ENCODE measurements around the gene ABR. TPM values are rescaled to one million over a fixed set of nuclear protein-coding genes. Genes with fewer than 3 reads are reported as not detected.

The ABR gene
- total and polyA plus RNA-seq, 2 donors: 17.7 to 37.6 TPM

DNA sequence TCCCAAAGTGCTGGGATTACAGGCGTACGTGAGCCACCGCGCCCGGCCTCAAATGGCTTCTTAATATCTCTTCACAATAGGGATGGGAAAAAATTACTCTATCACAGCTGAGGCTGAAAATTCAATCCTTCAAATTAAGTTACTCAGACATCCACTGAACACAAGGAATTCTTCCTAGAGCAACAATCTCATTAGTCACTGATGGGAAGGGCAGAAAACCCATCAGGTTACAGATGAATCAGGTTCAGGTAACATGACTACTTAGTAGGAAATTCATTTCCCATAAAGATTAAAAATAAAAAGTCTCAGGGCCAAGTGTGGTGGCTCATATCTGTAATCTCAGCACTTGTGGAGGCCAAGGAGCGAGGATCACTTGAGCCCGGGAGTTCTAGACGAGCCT is 42.5 kb upstream of the ABR start:
- Histone ChIP-seq H3K4me1 (ENCODE audit: control insufficient read depth in 2 of 2, insufficient read depth in 2 of 2, low read length in 2 of 2) (no peaks in the 10 kb centered on the region), H3K36me3 (ENCODE audit: control insufficient read depth in 2 of 2, insufficient read depth in 2 of 2, low read length in 1 of 2) (no peaks in the 10 kb centered on the region), H3K27me3 (ENCODE audit: control insufficient read depth in 2 of 2, insufficient read depth in 1 of 2, low read length in 1 of 2) (peaks cover 10 to 18% of the 10 kb centered on the region in 2 donors), H3K9me3 (ENCODE audit: control insufficient read depth in 2 of 2, insufficient read depth in 1 of 2, low read length in 1 of 2) (no peaks in the 10 kb centered on the region), H3K27ac (ENCODE audit: low read depth in 1 of 2, low read length in 1 of 2) (no peak overlapping the region), H3K4me3 (ENCODE audit: low read length in 2 of 2) (no peak overlapping the region)
- 97% methylated on average over 8 of the region's 8 CpGs for WGBS
- DNase-seq (ENCODE audit: low read depth in 6 of 9, low spot score in 9 of 9): no peak

DNA sequence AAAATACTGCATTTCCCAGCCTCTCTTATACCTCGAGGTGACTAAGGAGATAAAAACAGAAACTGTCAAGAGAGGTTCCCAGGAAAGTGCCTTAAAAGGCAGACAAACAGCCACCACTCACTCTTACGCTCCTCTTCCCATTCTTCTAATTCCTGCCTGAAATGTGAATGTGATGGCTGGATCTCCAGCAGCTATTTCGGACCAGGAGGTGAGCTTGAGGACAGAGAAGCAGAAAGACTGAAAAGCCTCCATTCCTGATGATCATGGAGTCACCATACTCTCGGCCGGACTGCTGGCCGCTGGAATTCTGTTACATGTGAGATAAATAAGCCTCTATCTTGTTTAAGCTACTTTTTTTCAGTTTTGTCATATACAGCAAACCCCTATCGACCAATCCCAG is 41.4 kb upstream of the ABR start:
- no peaks in the 10 kb centered on the region for H3K36me3 ChIP-seq (ENCODE audit: control insufficient read depth in 2 of 2, insufficient read depth in 2 of 2, low read length in 1 of 2)
- no peak overlapping the region for H3K4me3 ChIP-seq (ENCODE audit: low read length in 2 of 2)
- 89% methylated on average over 7 of the region's 7 CpGs for WGBS
- no peak overlapping the region for H3K27ac ChIP-seq (ENCODE audit: low read depth in 1 of 2, low read length in 1 of 2)
- no peak for DNase-seq (ENCODE audit: low read depth in 6 of 9, low spot score in 9 of 9)
- peaks cover 3 to 13% of the 10 kb centered on the region in 2 donors for H3K27me3 ChIP-seq (ENCODE audit: control insufficient read depth in 2 of 2, insufficient read depth in 1 of 2, low read length in 1 of 2)
- peaks cover 0 to 7% of the 10 kb centered on the region in 2 donors for H3K4me1 ChIP-seq (ENCODE audit: control insufficient read depth in 2 of 2, insufficient read depth in 2 of 2, low read length in 2 of 2)
- H3K9me3 ChIP-seq (ENCODE audit: control insufficient read depth in 2 of 2, insufficient read depth in 1 of 2, low read length in 1 of 2): no peaks in the 10 kb centered on the region

DNA sequence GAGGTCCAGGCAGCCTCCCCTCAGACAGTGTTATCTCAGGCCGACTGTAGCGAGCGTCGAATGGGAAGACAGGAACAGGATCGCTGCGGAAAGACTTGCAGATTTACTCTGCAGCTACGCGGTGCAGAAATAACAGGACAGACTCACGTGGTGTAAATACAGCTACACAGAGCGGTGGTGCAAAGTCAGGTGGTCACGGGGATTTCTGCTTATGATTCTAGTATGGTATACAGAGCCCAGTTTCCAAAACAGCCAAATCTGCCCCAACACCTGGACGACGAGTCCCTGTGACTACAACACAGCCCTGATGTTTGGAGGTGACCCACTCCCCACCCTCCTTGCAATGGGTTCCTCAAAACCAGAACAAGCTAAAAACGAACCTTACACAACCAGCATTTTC is 40.6 kb upstream of the ABR start:
- H3K9me3 ChIP-seq (ENCODE audit: control insufficient read depth in 2 of 2, insufficient read depth in 1 of 2, low read length in 1 of 2): no peaks in the 10 kb centered on the region
- H3K27me3 ChIP-seq (ENCODE audit: control insufficient read depth in 2 of 2, insufficient read depth in 1 of 2, low read length in 1 of 2): peaks cover 0 to 6% of the 10 kb centered on the region in 2 donors
- WGBS: 93% methylated on average over 14 of the region's 14 CpGs
- H3K4me3 ChIP-seq (ENCODE audit: low read length in 2 of 2): no peak overlapping the region
- peaks cover 0 to 7% of the 10 kb centered on the region in 2 donors for H3K4me1 ChIP-seq (ENCODE audit: control insufficient read depth in 2 of 2, insufficient read depth in 2 of 2, low read length in 2 of 2)
- H3K36me3 ChIP-seq (ENCODE audit: control insufficient read depth in 2 of 2, insufficient read depth in 2 of 2, low read length in 1 of 2): no peaks in the 10 kb centered on the region
- H3K27ac ChIP-seq (ENCODE audit: low read depth in 1 of 2, low read length in 1 of 2): no peak overlapping the region
- no peak for DNase-seq (ENCODE audit: low read depth in 6 of 9, low spot score in 9 of 9)

DNA sequence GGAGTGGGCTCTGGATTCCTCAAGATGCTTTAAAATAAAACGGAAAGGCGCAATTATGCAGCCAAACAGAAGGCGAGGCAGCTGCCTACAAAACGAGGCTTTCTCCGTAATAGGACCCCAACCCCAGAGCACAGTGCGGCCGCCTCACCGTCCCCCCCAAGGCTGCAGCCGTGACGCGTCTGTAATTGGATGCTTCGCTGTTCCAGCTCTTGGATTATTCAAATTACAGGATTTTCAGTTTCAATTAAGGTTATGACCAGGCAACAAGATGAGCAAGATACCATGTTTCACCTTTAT is 37.3 kb upstream of the ABR start:
- H3K36me3 ChIP-seq (ENCODE audit: control insufficient read depth in 2 of 2, insufficient read depth in 2 of 2, low read length in 1 of 2): no peaks in the 10 kb centered on the region
- DNase-seq (ENCODE audit: low read depth in 6 of 9, low spot score in 9 of 9): no peak
- H3K4me3 ChIP-seq (ENCODE audit: low read length in 2 of 2): no peak overlapping the region
- H3K27ac ChIP-seq (ENCODE audit: low read depth in 1 of 2, low read length in 1 of 2): no peak overlapping the region
- no peaks in the 10 kb centered on the region for H3K9me3 ChIP-seq (ENCODE audit: control insufficient read depth in 2 of 2, insufficient read depth in 1 of 2, low read length in 1 of 2)
- peaks cover 0 to 7% of the 10 kb centered on the region in 2 donors for H3K4me1 ChIP-seq (ENCODE audit: control insufficient read depth in 2 of 2, insufficient read depth in 2 of 2, low read length in 2 of 2)
- peaks cover 0 to 4% of the 10 kb centered on the region in 2 donors for H3K27me3 ChIP-seq (ENCODE audit: control insufficient read depth in 2 of 2, insufficient read depth in 1 of 2, low read length in 1 of 2)
- 94% methylated on average over 12 of the region's 12 CpGs for WGBS

DNA sequence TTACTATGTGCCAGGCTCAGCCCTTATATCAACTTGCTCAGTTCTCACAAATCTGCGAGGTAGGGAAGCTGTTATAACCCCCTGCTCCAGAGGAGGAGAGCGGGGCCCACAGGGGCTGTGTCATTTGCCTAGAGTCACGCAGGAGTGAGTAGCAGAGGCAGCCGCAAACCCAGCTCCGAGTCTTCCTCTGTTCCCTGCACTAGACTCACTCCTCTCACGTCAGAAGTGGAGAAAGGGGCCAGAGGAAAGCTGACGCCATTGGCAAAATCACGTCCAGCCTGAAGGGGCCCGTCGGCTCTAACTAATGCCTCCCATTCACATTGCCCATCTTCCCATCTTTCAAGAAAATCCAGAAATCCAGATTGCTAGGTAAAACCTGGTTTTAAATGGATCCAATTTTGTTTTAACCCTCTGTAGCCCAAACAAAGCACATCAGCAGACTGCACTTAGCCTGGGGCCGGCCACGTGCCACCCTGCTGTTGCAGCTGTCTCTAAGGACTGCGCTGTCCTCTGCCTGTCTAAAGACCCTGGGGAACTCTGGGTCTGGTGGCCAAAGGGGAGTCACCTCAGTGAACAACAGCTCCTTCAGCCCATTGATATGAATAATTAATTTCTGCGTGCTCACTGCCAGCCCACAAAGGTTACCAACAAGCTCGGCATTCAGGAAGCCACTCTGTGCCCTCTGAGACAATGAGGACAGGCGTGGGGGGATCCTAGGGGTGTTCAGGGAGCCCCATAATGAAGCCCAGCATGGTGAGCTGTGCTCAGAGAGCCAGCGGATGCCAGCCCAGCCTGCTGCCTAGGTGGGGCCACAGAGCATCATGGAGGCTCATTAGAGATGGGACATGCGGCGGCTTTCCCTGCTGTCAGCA is 36.7 kb upstream of the ABR start:
- no peaks in the 10 kb centered on the region for H3K36me3 ChIP-seq (ENCODE audit: control insufficient read depth in 2 of 2, insufficient read depth in 2 of 2, low read length in 1 of 2)
- H3K4me1 ChIP-seq (ENCODE audit: control insufficient read depth in 2 of 2, insufficient read depth in 2 of 2, low read length in 2 of 2): peaks cover 0 to 7% of the 10 kb centered on the region in 2 donors

DNA sequence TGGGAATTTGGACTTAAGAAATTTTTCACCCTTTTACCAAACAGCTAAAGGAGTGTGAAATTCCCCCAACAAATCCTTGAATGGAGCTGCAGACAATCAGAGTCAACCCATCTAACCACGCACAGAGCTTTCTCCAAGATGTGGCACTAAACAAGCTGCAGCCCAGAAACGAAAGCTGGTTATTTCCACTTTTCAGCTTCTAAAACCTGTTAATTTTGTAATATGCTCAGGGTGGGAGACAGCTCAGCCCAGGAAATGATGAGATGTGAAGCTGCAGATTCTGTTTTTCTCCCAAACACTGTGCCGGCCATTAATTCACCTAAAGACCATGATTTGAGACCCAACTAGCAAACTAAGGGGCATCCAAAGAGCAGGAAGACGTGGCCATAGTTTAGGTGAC is 33.2 kb upstream of the ABR start:
- H3K4me3 ChIP-seq (ENCODE audit: low read length in 2 of 2): no peak overlapping the region
- no peaks in the 10 kb centered on the region for H3K9me3 ChIP-seq (ENCODE audit: control insufficient read depth in 2 of 2, insufficient read depth in 1 of 2, low read length in 1 of 2)
- H3K27me3 ChIP-seq (ENCODE audit: control insufficient read depth in 2 of 2, insufficient read depth in 1 of 2, low read length in 1 of 2): peaks cover 0 to 6% of the 10 kb centered on the region in 2 donors
- 64% methylated on average over 4 of the region's 4 CpGs for WGBS
- no peak overlapping the region for H3K27ac ChIP-seq (ENCODE audit: low read depth in 1 of 2, low read length in 1 of 2)
- no peak for DNase-seq (ENCODE audit: low read depth in 6 of 9, low spot score in 9 of 9)
- H3K4me1 ChIP-seq (ENCODE audit: control insufficient read depth in 2 of 2, insufficient read depth in 2 of 2, low read length in 2 of 2): peaks cover 0 to 7% of the 10 kb centered on the region in 2 donors
- no peaks in the 10 kb centered on the region for H3K36me3 ChIP-seq (ENCODE audit: control insufficient read depth in 2 of 2, insufficient read depth in 2 of 2, low read length in 1 of 2)

More for the DNA sequence above, 36.7 kb upstream of the ABR start:
- no peak for DNase-seq (ENCODE audit: low read depth in 6 of 9, low spot score in 9 of 9)
- Histone ChIP-seq H3K27ac (ENCODE audit: low read depth in 1 of 2, low read length in 1 of 2) (no peak overlapping the region), H3K9me3 (ENCODE audit: control insufficient read depth in 2 of 2, insufficient read depth in 1 of 2, low read length in 1 of 2) (no peaks in the 10 kb centered on the region), H3K4me3 (ENCODE audit: low read length in 2 of 2) (no peak overlapping the region), H3K27me3 (ENCODE audit: control insufficient read depth in 2 of 2, insufficient read depth in 1 of 2, low read length in 1 of 2) (peaks cover 0 to 4% of the 10 kb centered on the region in 2 donors)
- 92% methylated on average over 19 of the region's 19 CpGs for WGBS

DNA sequence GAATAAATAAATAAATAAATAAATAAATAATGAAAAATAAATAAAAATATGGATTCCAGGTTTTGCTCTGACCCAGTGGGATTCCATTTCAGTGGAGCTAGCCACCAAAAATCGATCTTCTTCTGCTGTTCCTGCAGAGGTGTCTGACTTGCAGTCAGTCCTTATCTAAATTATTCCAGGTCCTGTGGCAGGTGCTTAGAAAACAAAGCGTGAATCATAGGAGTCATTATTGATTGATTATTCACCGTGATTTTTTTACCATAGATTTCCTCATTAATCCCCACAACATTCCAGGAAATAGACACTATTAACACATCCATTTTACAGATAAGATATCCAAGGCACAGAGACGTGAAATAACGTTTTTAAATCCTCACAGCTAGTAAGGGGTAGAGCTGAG is 31.5 kb upstream of the ABR start:
- no peaks in the 10 kb centered on the region for H3K36me3 ChIP-seq (ENCODE audit: control insufficient read depth in 2 of 2, insufficient read depth in 2 of 2, low read length in 1 of 2)
- H3K9me3 ChIP-seq (ENCODE audit: control insufficient read depth in 2 of 2, insufficient read depth in 1 of 2, low read length in 1 of 2): no peaks in the 10 kb centered on the region
- H3K4me1 ChIP-seq (ENCODE audit: control insufficient read depth in 2 of 2, insufficient read depth in 2 of 2, low read length in 2 of 2): no peaks in the 10 kb centered on the region
- DNase-seq (ENCODE audit: low read depth in 6 of 9, low spot score in 9 of 9): no peak
- no peak overlapping the region for H3K27ac ChIP-seq (ENCODE audit: low read depth in 1 of 2, low read length in 1 of 2)
- H3K27me3 ChIP-seq (ENCODE audit: control insufficient read depth in 2 of 2, insufficient read depth in 1 of 2, low read length in 1 of 2): peaks cover 0 to 2% of the 10 kb centered on the region in 2 donors
- 97% methylated on average over 5 of the region's 5 CpGs for WGBS
- H3K4me3 ChIP-seq (ENCODE audit: low read length in 2 of 2): no peak overlapping the region

DNA sequence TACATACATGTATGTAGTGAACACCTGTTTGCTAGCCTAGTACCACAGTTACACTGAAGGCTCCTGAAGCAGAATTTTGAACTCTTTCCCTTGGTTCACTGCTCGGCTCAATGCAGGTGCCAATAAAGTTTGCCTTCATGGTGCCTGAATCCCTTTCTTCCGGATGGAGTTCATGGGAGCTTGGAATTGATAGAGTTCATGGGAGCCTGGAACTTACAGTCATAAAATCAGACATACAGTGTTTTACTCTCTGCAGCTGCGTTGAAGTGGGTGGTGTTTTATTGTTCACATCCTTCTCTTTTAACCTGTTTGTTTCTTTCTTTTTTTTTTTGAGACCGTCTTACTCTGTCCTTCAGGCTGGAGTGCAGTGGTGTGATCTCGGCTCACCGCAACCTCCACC is 29.2 kb upstream of the ABR start:
- Histone ChIP-seq H3K27ac (ENCODE audit: low read depth in 1 of 2, low read length in 1 of 2) (no peak overlapping the region), H3K36me3 (ENCODE audit: control insufficient read depth in 2 of 2, insufficient read depth in 2 of 2, low read length in 1 of 2) (no peaks in the 10 kb centered on the region), H3K4me1 (ENCODE audit: control insufficient read depth in 2 of 2, insufficient read depth in 2 of 2, low read length in 2 of 2) (no peaks in the 10 kb centered on the region), H3K27me3 (ENCODE audit: control insufficient read depth in 2 of 2, insufficient read depth in 1 of 2, low read length in 1 of 2) (peaks cover 0 to 3% of the 10 kb centered on the region in 2 donors), H3K4me3 (ENCODE audit: low read length in 2 of 2) (no peak overlapping the region), H3K9me3 (ENCODE audit: control insufficient read depth in 2 of 2, insufficient read depth in 1 of 2, low read length in 1 of 2) (peaks cover 0 to 3% of the 10 kb centered on the region in 2 donors)
- DNase-seq (ENCODE audit: low read depth in 6 of 9, low spot score in 9 of 9): no peak
- WGBS: 94% methylated on average over 6 of the region's 6 CpGs

DNA sequence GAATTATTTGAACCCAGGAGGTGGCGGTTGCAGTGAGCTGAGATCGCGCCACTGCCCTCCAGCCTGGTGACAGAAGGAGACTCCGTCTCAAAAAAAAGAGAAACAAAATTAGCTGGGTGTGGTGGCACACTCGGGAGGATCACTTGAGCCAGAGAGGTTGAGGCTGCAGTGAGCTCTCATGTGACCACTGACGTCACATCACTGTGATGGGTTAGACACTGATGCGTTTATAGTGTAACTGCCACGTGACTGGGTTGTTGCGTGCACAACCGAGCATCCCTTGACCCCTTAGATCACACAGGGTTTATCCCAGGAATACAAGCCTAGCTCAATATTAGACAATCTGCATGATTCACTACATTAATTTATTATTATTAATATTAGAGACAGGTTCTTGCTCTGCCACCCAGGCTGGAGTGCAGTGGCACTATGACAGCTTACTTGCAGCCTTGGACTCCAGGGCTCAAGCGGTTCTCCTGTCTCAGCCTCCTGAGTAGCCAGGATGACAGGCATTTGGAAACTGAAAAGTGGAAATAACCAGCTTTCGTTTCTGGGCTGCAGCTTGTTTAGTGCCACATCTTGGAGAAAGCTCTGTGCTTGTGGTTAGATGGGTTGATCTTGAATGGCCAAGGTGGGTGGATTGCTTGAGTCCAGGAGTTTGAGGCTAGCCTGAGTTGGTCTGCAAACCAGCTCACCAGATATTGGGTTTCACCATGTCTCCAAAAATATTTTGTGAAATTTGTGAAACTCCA is 26.4 kb upstream of the ABR start:
- Histone ChIP-seq H3K36me3 (ENCODE audit: control insufficient read depth in 2 of 2, insufficient read depth in 2 of 2, low read length in 1 of 2) (no peaks in the 10 kb centered on the region), H3K4me1 (ENCODE audit: control insufficient read depth in 2 of 2, insufficient read depth in 2 of 2, low read length in 2 of 2) (peaks cover 0 to 5% of the 10 kb centered on the region in 2 donors), H3K9me3 (ENCODE audit: control insufficient read depth in 2 of 2, insufficient read depth in 1 of 2, low read length in 1 of 2) (peaks cover 0 to 9% of the 10 kb centered on the region in 2 donors), H3K4me3 (ENCODE audit: low read length in 2 of 2) (no peak overlapping the region), H3K27ac (ENCODE audit: low read depth in 1 of 2, low read length in 1 of 2) (no peak overlapping the region), H3K27me3 (ENCODE audit: control insufficient read depth in 2 of 2, insufficient read depth in 1 of 2, low read length in 1 of 2) (peaks cover 0 to 8% of the 10 kb centered on the region in 2 donors)
- WGBS: 91% methylated on average over 12 of the region's 12 CpGs
- no peak for DNase-seq (ENCODE audit: low read depth in 6 of 9, low spot score in 9 of 9)
